Stimulated activated CD8-positive, alpha-beta memory T cell treated with anti-CD3 and anti-CD28 coated beads, Interleukin-15, amount 100 ng/mL, for 1 hour (primary cell): ENCODE data around the gene SPSB3.

Experiments used
- DNase-seq: peaks from one replicate; pipeline ENCODE4 v3.0.0-alpha.2; 2020; ENCODE audit warnings: low read depth

SPSB3 gene

DNA sequence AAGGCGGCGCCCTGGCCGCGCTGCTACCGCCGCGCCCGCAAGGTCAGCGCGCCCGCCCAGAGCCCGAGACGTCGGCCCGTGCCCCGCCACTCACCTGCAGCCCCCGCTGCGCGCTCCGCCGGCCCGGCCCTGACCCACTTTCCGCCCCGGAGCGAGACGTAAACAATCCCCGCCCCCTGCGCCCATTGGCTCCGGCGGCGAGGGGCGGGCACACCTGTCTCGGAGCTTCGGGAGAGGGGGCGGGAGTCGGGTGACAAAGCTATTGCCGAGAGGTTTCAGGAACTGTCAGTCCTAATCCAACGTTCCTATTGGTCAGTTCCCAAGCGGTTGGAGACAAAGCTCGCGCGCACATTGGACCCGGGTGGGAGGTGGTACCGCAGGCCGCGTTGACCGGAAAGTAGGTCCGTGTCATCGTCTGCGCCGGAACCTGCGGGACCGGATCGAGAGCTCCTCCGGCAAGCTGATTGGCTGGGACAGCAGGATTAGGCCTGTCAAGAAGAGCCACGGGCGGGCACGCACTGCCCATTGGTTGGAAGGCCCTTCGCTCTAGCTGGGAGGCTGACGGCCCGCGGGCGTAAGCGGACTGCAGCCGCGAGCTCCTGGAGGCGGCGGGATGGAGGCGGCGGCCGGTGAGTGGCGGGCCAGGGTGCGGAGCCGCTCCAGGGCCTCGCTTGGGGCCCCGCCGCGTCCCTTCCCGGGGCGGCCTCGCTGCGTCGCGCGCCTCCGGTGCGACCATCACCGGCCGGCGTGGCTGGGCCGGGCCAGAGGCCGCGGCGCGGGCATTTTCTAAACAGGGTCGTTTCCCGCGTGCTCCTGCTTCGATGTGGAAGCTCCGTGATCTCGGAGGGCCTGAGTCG lies at the start of gene SPSB3, which contains the start of gene NUBP2:
Gene SPSB3, minus strand, starts transcription at position 164 of the 857 bp plus-strand sequence. CDS start 1,088 bp downstream, outside the sequence.
Gene NUBP2, plus strand, starts transcription at position 553 of the 857 bp plus-strand sequence. Its CDS starts 61 bp downstream, at position 614.
- DNase-seq: peak; percentile 95

DNA sequence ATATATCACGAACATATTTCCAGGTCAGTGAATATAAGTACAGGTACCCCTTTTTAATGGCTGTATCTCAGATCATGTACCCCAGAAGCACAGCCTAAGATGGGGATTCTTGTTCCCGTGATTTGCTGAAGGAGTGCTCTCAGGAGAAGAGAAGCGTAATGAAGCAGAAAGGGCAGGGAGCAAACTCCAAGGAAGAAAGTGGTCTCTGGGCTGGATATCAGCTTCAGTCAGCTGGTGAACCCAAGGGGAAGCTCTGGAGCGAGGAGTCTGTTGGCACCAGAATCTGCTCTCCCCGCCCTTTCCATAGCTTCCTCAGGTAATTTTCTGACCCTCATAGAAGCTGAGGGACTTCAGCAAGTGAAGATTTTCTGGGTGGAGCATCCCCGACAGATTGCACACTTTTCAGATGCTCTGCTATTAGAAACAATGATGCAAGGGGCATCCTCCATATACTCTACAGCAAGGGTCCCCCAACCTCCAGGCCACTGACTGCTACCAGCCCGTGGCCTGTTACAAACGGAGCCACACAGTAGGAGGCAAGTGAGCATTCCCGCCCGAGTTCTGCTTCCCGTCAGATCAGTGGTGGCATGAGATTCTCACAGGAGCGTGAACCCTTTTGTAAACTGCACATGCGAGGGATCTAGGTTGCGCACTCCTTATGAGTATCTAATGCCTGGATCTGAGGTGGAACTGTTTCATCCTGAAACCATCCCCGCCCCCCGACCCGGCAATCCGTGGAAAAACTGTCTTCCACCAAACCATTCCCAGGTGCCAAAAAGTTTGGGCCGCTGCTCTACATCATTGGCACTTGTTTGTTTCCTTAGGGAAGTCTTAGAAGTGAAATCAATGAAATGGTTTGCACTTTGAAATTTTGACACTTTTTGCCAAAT lies 49.1 kb upstream of the SPSB3 start:
- no peak for DNase-seq

DNA sequence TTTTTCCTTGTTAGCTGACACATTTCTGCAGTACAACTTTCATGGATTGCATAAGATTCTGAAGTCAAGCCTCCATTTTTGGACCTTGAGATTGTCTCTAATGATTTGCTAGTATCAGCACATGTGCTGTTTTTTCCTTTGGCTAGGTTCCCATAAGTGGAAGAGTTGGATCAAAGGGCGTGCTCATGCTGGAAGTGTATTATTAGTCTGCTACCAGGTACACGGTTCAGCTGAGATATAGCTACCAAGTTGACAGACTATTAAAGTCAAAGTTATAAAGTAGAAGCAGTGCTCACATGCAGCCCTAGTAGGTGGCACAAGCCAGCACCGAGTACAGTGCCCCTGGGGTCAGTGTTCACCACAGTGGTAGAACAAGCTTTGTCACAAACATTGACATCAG lies 47.8 kb upstream of the SPSB3 start:
- no peak for DNase-seq

DNA sequence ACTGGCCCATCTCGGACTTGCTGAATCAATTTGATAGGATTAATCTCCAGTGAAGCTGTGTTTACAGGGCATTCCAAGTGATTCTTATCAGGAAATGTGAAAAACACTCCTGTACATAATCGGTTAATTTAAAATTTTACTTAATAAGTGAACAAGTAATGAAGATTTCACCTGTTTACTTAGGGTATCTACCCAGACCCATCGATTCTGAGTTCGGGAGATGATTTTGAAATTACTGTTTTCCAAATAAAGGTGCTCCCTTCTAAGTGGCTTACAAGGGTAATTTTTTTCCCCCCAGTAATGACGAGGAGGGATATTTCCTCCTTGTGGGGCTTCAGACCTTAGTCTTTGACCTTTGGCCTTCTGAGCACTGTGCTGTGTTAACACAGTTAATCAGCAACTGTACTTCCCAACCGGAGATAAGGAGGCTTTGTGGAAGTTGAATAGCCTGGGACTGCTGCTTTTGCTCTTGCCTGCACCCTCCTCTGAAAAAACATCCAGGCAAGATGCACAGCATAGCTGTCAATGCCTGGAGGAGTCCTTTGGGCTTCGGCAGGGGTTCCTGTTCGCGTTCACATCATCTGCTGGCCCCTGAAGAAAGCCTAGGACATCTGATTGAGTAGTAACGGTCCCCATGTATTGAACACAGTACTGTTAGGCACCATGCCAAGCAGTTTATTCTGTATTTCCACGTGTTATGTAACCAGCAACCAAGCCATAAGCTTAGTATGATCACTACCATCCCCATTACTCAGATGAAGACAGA lies 46.5 kb upstream of the SPSB3 start:
- no peak for DNase-seq

DNA sequence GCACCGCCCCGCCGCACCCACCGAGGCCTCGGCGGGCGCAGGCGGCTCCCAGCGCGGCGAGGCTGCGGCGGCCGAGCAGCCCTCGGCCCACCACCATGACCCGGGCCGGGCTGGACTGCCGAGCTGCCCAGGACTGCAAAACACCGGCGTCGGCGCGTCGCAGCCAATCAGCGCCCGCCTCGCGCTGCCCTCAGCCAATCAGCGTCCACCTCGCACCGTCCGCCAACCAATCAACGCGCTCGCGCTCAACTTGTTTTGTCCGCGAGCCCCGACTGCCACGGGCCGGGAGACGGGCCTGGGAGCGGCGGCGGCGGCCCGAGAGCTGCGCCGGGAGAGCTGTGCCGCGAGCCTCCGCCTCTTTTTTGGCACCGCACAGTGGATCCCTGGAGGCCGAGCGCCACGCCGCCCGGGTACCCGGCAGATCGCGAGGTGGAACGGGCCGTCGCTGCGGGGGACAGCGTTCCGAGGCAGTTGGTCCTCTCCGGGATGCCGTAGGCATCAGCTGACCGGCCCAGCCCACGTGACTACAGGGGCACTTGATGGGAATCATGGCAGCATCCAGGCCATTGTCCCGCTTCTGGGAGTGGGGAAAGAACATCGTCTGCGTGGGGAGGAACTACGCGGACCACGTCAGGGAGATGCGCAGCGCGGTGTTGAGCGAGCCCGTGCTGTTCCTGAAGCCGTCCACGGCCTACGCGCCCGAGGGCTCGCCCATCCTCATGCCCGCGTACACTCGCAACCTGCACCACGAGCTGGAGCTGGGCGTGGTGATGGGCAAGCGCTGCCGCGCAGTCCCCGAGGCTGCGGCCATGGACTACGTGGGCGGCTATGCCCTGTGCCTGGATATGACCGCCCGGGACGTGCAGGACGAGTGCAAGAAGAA lies 44.6 kb upstream of the SPSB3 start, which contains the start of the genes FAHD1 and HAGH:
Gene FAHD1, plus strand, starts transcription at position 516 of the 883 bp plus-strand sequence. Its CDS starts 33 bp downstream, at position 549.
Gene HAGH, minus strand, starts transcription at position 135 of the 883 bp plus-strand sequence. Its CDS starts 38 bp downstream, at position 97.
- DNase-seq: peak; percentile 79

DNA sequence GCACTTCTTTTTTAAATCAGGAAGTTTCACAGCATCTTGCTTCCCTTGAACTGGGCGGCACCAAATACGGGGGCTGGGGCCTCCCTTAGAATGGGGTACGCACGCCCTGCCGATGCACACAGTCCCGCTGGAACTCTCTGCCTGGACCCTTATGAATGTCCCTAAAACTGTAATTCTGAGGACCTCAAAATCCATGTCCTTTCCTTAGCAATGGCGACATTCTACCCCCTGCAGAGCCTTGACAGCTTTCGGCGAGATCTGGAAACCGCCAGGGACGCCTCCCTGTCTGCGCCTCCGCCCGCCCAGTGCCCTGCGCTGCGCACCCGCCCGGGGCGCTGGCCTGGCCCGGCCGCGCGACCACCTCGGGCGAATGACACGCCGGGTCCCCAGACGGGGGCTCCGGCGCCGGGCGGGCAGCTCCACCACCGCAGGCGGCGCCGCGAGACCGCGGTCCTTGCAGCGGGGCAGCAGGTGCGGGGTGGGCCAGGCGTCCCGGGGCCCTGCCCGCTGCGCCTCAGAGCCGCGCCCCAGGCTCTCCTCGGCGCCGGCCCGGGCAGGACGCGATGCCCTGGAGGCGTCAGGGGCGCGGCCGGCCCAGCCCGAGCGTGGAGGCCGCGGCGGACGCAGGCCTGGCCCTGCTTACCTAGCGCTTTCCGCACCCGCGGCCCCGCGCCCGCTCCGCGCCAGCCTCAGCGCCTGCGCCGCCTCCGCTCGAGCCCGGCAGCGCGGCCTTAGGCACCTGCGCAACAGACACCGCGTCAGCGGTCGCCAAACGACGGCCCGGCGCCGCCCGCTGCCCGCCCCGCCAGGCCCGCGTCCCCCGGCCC lies 43.7 kb upstream of the SPSB3 start:
- peak; percentile 30 for DNase-seq

DNA sequence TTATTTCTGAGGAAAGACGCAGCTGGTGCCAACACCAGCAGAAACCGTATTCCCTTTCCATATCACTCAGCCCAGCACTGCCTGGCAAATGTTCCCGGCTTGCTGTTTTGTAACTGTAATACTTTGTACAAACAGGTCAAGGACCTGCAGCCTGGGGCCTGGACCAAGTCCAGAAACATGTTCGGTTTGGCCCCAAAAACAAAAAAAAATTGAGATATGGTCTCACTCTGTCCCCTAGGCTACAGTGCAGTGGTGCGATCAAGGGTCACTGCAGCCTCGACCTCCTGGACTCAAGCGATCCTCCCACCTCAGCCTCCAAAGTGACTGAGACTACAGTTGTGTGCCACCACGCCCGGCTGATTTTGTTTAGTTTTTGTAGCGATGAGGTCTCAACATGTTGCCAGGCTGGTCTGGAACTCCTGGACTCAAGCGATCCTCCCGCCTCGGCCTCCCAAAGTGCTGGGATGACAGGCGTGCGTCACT lies 43.1 kb upstream of the SPSB3 start:
- no peak for DNase-seq

DNA sequence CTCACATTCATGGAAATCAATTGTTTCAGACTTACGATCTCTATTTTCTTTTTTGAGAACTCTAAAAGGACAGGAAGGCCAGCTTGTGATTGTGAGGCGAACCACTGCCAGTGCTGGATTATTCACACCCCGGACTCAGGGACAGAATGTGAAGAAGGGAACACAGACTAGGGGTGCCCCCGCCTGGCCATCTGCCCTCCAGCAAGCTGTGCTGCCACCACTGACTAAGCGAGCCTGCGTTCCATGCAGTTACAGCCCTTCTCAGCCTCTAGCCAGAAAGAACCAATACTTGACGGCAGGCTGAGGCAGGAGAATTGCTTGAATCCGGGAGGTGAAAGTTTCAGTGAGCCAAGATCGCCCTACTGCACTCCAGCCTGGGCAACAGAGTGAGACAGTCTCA lies 41.5 kb upstream of the SPSB3 start:
- no peak for DNase-seq

DNA sequence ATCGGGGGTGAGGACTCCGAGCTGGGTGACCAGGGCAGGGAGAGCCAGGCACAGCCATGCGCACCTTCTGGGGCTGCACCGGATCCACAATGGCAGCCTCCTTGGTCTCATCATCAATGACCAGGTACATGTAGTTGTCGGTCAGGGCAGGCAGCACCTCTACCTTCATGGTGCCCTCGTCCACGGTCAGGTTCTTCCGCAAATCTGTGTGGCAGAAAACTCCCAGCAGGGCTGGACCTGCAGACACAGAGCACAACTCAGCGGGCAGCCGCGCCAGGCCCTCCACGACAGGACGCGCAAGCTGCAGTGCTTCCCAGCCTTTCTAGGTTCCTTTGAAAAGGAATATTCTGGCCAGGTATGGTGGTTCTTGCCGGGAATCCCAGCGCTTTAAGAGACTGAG lies 40.4 kb upstream of the SPSB3 start:
- DNase-seq: no peak

DNA sequence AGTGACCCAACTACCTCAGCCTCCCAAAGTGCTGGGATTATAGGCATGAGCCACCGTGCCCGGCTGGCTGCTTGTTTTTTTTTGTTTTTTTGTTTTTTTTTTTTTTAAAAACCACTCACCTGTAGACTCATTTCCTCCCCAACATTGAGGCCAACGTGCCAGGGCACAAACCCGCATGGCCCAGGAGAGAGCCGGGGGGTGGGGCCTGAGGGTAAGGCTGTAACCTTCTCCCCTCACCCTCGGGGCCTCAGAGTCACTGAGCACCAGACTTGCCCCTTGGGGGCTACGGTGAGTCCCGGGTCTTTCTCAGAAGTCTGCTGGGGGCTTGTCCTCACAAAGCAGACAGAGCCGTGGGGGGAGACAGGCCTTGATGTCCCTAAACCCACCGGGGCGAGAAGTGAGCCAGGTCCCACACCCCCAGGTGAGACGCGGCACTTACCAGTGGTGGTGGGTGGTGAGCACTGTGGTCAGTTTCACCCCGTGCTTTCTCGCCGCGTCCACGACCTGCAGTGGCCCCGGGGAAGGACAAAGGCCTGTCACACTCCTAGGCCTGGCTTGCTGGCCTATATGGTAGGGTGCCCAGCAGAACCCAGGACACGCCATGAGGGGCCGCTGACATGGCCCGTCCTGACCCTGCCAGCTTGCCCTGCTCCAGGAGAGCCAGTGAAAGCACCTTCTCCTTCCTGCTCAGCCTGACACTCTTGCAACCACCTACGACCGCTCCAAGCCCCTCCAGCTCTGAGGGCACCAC lies 39.7 kb upstream of the SPSB3 start:
- no peak for DNase-seq

DNA sequence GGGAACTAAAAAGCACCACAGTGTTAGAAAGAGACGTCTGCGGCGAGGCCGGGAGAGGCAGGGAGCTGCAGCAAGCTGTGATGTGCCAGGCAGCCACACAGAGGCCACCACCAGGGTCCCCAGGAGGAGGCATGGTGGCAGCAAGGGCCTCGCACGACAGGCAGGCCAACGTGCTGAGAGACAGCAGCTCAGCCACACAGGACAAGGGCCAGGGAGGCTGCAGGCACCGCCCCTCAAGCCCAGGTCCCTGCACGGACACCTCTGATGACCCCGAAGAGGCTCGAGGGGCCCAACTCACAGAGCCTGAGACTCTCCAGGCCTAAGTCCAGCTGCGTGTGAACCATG lies 38.5 kb upstream of the SPSB3 start:
- no peak for DNase-seq

DNA sequence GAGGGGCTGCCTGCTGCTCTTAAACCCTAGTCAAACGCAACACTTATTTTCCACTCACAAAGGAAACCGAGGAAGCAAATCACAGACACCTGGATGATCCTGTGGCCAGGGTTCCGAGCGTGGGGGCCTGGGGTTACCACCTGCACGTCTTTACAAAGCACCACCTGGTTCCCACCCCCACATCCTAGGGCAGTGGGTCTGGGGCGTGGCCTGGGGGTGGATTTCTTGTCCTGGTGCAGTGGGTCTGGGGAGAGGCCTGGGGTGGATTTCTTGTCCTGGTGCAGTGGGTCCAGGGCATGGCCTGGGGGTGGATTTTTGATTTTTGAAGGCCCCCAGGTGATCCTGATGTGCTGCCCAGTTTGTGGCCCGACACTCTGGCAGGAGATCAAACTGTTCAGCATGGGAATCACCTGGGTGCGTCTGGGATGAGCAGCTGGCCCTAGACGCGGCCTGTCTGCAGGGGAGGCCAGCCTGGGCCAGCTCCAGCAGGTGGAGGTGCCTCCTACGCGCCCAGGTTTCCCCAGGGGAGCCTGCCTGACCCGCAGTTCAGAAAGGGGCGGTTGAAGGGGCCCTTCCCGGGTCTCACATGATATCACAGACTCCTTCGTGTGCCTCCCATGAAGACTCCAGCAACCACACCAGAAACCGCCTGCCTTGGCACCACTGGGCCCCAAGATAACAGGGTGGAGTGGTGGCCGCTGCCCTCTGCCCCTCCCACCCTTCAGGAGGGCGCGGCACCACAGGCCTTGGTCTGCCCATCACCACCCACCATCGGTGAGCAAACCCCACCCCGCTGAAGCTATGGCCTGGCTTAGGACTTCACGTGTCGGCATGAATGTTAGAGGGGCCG lies 38.0 kb upstream of the SPSB3 start:
- DNase-seq: no peak

DNA sequence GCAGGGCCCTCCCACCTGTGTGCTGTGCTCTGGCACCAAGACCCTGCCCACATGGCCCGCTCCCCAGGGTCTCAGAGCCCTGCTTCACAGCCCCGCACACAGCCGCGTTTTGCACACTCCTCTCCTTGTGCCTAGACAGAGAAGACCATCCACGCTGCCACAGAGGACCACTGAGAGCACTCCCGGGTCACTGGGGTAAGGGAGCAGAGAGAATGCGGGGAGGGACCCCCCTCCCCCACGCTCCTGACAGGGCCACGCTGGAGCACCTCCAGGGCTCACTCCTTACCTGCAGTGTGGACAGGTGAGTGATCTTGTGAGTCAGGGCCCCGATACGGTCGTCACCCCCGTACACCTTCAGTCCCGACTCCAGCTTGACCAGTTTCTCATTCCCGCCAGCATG lies 37.2 kb upstream of the SPSB3 start:
- DNase-seq: no peak

DNA sequence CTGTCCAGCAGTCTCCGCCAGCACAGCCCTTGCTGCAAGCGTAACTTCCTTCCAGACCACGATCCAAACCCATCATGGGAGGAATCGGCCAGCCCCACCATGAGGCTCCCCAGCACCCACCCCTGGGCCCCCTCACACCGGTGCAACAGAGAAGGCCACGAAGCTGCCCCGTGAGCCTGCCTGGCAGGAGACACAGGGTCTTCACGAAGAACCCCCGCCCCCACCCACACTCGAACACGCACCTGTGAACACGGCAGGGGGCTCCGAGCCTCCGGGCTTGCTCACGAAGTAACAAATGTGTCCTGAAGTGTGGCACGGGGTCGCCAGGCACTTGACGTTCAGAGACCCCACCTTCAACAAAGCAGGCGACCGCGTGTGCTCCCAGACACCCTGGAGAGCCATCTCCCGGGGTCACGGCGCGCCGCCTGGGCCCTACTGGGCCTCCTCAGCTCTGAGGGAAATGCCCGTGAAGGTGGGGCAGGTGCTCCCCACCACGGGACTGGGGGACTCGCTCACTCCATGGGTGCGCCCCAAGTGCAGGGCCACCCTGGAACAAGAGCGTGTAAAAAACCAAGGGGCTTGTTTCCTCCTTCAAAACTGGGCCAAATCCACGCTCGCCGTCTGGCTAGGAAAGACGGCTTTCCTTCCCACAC lies 36.6 kb upstream of the SPSB3 start:
- no peak for DNase-seq

DNA sequence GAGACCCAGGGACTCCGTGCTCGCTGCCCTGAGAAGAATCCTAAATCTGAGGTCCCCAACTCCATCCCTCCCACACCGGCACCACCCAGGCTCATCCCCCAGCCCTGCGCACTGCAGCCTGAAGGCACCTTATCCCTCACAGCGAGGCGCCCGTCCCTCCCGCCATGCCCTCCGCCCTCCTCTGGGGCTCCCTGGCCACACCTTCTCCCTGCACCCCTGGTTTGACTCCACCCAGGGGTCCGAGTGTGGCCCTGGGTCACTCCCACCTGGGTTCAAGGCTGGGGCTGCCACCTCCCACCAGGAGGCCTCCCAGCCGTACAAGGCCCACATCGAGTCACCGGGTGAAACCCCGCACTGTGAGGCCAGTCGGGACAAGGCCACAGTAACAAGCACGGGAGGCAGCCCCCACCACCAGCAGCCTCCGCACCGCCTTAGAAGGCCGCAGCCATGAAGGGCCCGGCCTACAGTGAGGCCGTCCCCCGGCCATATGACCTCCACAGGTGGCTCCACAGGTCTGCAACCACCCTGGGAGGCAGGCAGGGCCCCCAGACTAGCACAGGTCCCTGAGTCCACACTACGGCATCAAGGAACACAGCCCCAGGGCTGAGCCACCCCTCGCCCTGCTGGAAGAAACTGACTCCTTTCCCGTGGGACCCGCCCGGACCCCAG lies 36.0 kb upstream of the SPSB3 start:
- DNase-seq: no peak

DNA sequence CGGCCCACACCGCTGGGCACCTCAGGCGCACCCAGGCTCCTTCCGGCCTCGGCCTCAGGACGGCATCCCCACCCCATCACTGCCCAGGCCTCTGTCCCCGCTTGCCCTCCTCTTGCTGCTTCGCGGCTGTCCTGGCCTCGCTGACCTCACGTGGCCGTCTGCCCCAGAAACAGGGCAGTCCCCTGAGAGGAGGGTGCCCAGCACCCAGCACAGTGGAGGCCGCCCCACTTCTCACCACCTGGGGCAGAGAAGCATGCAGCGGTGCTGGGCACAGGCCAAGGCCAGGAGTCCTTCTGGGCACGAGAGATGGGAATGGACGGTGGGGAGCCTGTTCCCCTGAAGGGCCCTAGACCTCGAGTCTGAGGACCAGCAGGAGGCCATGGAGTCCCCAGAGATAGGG lies 35.3 kb upstream of the SPSB3 start:
- DNase-seq: no peak

DNA sequence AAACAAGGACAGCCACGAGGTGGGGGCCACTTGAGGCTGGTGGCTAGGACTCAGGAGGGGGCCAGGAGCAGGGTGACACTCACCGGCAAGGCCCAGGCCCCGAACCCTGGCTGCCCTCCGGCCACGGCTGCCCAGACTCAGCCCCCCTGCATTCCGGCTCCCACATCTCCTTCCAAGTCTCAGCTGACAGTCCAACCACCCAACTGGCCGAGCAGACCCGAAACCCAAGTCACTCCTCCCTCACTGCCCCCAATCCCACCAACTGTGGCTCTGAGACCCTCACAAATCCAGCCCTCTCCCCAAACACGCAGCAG lies 34.9 kb upstream of the SPSB3 start:
- DNase-seq: no peak
